HG03439 (cell line): ENCODE data around the gene BMP7.
"Not testable (repeated sequence)": the region's sequence is repeated elsewhere in the genome, so short reads cannot be mapped to it uniquely, and the experiment has no call there.

Experiments used
- ATAC-seq: cut with Tn5 transposase; IDR thresholded peaks from one replicate; pipeline ENCODE4 v1.9.1; 2021; ENCODE audit warnings: mild to moderate bottlenecking, moderate library complexity; ENCODE audit not compliant: unreplicated experiment

BMP7 gene

DNA sequence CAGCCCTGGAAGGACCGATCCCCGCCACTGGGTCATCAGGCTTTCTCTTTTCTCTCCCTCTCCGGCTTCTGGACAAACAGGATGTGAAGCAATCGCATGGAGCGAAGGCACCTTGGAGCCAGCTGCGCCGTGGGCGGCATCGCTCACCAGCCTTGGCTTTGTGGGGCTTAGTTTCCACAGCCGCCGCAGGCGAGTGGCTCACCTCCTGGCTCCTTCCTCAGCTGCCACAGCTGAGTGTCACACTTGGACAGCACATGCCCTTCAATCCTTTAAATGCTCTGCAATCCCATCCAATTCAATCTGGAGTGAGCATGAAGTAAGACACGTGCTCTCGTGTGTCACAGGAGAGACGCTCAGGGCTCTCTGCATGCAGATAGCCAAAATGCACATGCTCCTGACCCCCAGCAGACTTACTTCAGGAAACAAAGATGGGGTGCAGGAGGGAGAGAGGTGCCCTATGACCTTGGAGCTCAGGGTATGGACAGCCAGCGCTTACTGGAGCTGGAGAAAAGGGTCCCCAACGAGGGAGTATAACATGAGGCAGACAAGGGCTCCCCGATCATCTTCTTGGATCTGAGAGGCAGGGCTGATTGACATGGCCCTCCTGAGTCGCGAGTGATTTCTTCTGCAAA is 70.9 kb downstream of the BMP7 start:
- ATAC-seq, result no peak

DNA sequence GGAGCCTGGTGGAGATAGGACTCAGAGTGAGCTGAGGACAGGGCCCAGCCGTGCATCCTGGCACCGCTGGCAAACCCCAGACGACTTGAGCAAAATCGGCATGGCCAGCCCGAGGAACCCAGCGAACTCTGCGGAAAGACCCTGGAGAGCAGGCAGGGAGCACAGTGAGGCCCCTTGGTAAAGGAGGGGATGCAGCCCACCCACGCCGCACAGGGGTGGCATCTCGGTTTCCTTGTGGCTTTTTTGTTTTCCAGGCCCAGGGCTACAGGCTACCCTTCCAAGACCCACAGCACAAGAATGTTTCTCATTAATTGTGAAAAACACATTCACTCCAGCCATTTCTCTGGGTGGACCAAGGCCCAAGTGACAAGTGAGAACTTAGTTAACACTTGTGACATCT is 71.4 kb downstream of the BMP7 start:
- no peak for ATAC-seq

- ATAC-seq, result no peak
These were observed 72.3 kb downstream of the BMP7 start for GRCh38 chr20:57194154-57194553.

- ATAC-seq, result no peak
These were observed 73.3 kb downstream of the BMP7 start for GRCh38 chr20:57193094-57193493.

DNA sequence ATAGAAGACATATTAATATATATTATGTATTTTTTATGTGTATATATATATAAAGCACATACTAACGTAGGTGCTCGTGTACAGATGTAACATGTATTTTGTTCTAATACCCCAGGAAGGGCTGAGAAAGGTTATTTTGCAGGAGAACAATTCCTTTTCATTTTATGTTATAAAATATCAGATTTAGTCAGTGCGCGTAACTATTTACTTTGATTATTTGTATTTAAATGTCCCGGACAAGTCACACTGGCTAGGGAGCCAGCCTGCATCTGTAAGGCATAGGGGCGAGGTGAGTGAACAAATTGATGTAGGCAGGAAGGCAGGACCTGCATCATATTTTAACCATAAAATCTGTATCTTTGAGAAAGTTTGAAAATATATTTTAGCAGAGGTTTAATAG is 74.1 kb downstream of the BMP7 start:
- ATAC-seq, result no peak

GRCh38 chr20:57191265-57191638 is 75.2 kb downstream of the BMP7 start:
- not testable (repeated sequence) for ATAC-seq

DNA sequence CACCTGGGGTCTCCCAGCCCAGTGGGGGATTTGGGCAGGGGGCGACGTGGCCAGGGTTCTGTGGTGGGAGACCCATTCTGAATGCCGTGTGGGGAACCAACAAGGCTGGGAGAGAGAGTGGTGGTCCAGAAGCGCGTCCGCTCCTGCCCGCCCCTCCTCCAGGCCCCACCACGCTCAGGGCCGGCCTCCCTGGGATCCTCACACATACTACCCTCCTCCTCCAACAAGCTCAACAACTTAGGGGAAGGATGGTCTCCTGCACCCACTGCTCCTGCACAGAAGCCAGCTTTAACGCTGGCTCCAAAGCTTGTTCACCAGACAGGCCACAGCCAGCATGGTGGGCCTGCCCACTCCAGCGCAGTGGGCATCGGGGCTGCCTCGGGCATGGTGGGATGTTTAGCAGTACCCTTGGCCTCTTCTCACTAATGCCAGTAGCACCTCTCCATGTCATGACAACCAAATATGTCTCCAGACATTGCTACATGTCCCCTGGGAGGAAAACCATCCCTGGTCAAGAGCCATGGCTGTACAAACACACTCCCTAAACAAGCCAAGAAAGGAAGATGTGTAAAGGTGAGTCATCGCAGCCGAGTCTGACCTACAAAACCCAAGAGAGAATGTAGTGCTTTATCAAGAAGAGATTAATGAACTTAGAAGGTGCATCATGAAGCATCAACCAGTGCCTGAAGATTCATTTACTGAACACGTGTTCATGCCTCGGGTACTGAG is 75.7 kb downstream of the BMP7 start:
- ATAC-seq, result no peak

DNA sequence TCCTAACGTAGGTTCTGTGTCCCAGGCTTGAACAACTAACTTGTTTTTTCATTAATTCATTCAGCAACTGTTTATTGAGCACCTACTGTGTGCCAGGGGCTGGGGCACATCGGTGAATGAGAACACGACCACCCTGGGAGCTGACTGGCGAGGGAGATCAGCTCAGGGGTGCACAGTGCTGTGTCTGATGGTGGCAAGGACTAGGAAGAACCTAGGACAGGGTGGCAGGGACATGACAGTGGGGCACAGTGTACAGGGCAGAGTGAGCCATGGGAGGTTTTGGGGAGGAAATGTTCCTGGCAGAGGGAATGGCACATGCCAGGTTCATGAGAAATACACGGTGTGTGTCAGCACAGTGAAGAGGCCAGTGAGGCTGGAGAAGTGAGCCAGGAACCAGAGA is 76.7 kb downstream of the BMP7 start:
- no peak for ATAC-seq

DNA sequence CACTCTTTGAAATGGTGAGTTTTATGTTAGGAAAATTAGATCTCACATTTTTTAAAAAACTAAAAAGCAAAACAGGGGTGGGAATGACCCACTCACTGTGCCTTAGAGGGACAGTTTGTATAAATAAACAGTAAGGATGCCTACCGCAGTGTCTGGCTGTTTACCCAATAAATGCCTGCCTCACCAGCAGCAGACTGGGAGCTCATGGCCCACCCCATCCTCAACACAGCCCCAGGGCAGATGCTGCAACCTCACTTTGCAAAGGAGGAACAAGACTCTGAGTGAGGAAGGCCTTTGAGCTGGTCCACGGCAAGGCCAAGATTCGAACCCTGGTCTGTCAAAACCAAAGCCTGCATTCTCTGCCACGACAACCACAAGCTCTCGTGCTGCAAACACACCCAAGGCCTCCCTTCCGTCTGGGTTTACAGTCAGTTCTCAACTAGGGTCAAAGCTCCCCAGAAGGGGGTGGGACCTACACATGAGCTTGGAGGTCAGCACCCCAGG is 77.8 kb downstream of the BMP7 start:
- no peak for ATAC-seq

DNA sequence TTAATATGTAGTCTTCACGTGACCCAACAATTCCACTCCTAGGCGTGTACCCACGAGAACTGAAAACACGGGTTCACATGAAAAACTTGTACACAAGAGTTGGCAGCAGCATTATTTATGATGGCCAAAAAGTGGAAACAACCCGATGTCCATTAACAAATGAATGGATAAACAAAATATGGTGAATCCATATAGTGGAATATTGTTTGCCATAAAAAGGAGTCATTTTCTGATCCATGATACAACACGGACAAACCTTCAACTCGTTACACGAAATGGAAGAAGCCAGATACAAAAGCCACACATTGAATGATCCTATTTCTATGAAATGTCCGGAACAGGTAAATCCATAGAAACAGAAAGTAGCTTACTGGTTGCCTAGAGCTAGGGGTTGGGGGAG is 78.4 kb downstream of the BMP7 start:
- no peak for ATAC-seq

DNA sequence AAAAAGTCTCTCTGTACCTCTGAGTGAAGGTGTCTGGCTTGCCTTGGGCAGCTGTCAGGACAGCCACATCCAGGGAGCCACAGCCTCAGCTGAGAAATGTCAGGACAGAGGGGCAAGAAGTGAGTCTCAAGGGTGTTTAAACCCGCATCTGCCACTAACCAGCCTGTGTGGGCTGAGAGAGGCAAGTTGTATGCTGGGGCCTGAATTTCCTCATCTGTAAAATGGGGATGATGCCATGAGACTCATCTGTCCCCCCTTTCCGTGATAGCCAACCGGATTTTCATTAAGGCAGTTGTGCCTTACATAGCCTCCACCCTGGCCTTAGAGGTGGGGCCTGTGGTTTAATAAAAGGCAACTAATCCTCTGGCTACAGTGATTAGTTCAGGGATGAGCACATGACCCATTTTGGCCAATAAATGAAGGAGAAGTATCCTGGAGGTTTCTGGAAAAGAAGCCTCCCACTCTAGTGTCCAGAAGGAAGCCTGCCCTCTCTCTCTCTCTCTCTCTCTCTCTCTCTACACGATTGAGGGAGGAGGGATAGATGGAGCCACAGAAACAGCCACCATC is 79.3 kb downstream of the BMP7 start:
- ATAC-seq, result no peak

DNA sequence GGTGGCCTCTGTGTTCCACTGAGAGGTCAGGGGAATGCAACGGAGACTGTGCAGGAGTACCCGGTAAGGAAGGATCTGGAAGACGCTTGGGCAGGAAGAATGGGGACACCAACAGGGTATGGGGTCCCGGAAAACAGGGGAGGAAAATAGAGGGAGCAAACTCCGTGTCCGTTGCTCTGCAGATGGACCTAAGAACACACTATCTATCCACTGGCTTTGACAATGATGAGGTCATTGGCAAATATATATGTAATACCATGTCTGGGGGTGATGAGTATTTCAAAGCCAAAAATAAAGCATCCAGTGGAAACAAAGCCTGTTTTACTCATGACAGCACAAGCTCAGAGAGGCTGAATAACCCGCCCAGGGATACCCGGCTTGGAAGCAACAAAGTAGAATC is 80.2 kb downstream of the BMP7 start:
- no peak for ATAC-seq

- no peak for ATAC-seq
These were observed 81.2 kb downstream of the BMP7 start for GRCh38 chr20:57185188-57185743.

- no peak for ATAC-seq
These were observed 82.9 kb downstream of the BMP7 start for GRCh38 chr20:57183457-57184009.

DNA sequence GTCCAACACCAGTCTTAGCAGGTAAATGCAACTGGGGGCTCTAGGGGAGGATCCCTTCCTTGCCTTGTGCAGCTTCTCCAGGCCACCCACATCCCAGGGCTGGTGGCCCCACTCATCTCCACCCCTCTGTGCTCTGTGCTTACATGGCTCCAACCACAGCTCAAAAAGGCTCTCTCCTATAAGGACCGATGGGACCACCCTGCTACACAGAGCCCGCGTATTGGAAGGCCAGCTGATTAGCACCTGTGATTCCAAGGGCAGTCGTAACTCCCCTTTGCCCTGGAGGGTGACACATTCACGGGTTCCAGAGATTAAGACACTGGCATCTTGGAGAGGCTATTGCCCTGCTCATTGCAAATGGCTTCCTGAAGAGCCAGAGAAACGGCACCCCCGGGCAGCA is 84.8 kb downstream of the BMP7 start:
- no peak for ATAC-seq

- ATAC-seq, result no peak
These were observed 85.5 kb downstream of the BMP7 start for GRCh38 chr20:57180954-57181353.

GRCh38 chr20:57180387-57180786 is 86.1 kb downstream of the BMP7 start:
- no peak for ATAC-seq

- no peak for ATAC-seq
These were observed 87.2 kb downstream of the BMP7 start for GRCh38 chr20:57179265-57179664.

DNA sequence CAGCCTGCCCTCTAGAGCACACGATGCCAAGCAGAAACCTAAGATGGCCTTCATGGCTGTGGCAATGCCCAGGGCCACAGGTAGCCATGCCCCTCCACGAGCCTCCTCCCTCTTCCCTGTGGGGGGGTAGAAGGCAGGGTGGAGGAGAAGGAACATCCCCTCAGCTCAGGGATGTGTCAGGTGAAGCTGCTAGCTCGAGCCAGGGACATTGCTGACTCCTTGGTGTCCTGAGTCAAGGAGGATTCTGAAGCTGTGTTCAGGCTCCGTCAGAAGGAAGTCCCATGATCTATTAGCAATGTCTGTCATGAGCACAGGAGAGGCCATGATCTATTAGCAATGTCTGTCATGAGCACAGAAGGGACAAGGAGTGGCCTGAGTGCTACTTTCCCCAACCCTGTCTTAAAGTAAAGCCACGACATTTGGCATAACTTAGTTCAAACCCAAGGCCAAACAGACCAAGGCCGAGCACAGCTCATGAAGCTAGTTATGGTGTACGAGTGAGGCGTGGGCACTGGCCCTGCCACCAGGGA is 87.8 kb downstream of the BMP7 start:
- no peak for ATAC-seq

GRCh38 chr20:57177636-57178280 is 88.7 kb downstream of the BMP7 start:
- no peak for ATAC-seq

DNA sequence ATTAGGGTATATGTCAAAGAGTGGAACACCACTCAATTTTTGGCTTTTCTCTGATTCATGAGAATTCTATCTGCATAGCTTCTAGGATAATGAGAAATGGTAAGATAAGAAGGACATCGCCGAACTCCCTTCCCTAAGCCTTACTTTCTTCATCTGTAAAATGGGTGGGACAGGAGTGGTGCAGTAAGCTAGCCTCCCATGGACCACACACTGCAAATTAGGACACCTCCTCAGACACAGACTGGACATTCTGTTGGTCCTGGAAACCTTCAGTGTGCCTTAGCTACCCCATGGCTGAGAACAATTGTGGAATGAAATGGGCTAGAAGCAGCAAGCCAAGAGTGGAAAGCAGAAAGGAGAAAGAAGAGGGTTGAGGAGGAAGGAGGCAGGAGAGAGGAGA is 89.6 kb downstream of the BMP7 start:
- ATAC-seq, result no peak
